Neuronal stem cell (in vitro differentiated cells): Measurements from ENCODE around the gene PDPK1.
"Not testable (repeated sequence)": the region's sequence is repeated elsewhere in the genome, so short reads cannot be mapped to it uniquely, and the experiment has no call there.

Experiments used
- DNase-seq: peaks from one replicate; pipeline ENCODE4 v3.0.0-alpha.2; 2013; ENCODE audit warnings: low spot score
- H2AFZ ChIP-seq: one replicate; pipeline ENCODE4 v1.6.1; 2013; ENCODE audit warnings: mild to moderate bottlenecking, low read length, inconsistent platforms
- H2AK5ac ChIP-seq: 2 replicates; pipeline ENCODE4 v1.6.1; 2013; ENCODE audit warnings: low read depth, mild to moderate bottlenecking, inconsistent platforms, low read length, moderate library complexity, mixed read lengths
- H2BK120ac ChIP-seq: 2 replicates; pipeline ENCODE4 v1.6.1; 2013; ENCODE audit warnings: low read depth, mild to moderate bottlenecking, inconsistent platforms, low read length, moderate library complexity, mixed read lengths
- H2BK12ac ChIP-seq: one replicate; pipeline ENCODE4 v1.6.1; 2013; ENCODE audit warnings: low read length, inconsistent platforms
- H2BK15ac ChIP-seq: 2 replicates; pipeline ENCODE4 v1.6.1; 2013; ENCODE audit warnings: mild to moderate bottlenecking, low read length, inconsistent platforms, mixed read lengths
- H2BK5ac ChIP-seq: one replicate; pipeline ENCODE4 v1.6.1; 2013; ENCODE audit warnings: inconsistent platforms, mild to moderate bottlenecking, low read length, moderate library complexity
- H3K14ac ChIP-seq: one replicate; pipeline ENCODE4 v1.6.1; 2013; ENCODE audit warnings: low read length, inconsistent platforms
- H3K18ac ChIP-seq: 2 replicates; pipeline ENCODE4 v1.6.1; 2013; ENCODE audit warnings: low read length, inconsistent platforms
- H3K23ac ChIP-seq: 2 replicates; pipeline ENCODE4 v1.6.1; 2013; ENCODE audit warnings: low read depth, mild to moderate bottlenecking, mixed read lengths, low read length, inconsistent platforms; ENCODE audit not compliant: poor library complexity
- H3K27ac ChIP-seq: replicated peaks from 3 replicates; pipeline ENCODE4 v1.5.1; 2013; ENCODE audit warnings: low read length, inconsistent platforms
- H3K27me3 ChIP-seq, 3 experiments: 2 replicates each; pipeline ENCODE4 v1.6.1; 2013; ENCODE audit warnings: low read length in 3 of 3, mild to moderate bottlenecking in 2 of 3, inconsistent platforms in 1 of 3, low read depth in 1 of 3, mixed read lengths in 1 of 3, moderate library complexity in 1 of 3; ENCODE audit not compliant: control insufficient read depth in 3 of 3, insufficient read depth in 3 of 3
- H3K36me3 ChIP-seq, 2 donors: replicated peaks in 1 of 2; 2 replicates each; pipeline ENCODE4 v1.6.1; 2013; ENCODE audit warnings: low read length in 2 of 2; ENCODE audit not compliant: control insufficient read depth in 2 of 2, insufficient read depth in 2 of 2
- H3K4ac ChIP-seq: 2 replicates; pipeline ENCODE4 v1.6.1; 2013; ENCODE audit warnings: inconsistent platforms, mild to moderate bottlenecking, low read length, moderate library complexity
- H3K4me1 ChIP-seq, 2 donors: 1 replicate in 1 of 2; 2 replicates in 1 of 2; pipeline ENCODE4 v1.6.1; 2013; ENCODE audit warnings: low read length in 2 of 2, low read depth in 1 of 2; ENCODE audit not compliant: control insufficient read depth in 2 of 2, insufficient read depth in 1 of 2
- H3K4me2 ChIP-seq: one replicate; pipeline ENCODE4 v1.6.1; 2013; ENCODE audit warnings: mild to moderate bottlenecking, low read length, inconsistent platforms; ENCODE audit not compliant: insufficient read depth, poor library complexity, severe bottlenecking
- H3K4me3 ChIP-seq, 2 donors: 2 replicates each; pipeline ENCODE4 v1.5.1; 2013; ENCODE audit warnings: low read length in 2 of 2, mild to moderate bottlenecking in 2 of 2, inconsistent platforms in 1 of 2, moderate library complexity in 1 of 2
- H3K79me1 ChIP-seq: one replicate; pipeline ENCODE4 v1.6.1; 2013; ENCODE audit warnings: low read depth, mild to moderate bottlenecking, inconsistent platforms, low read length, moderate library complexity
- H3K9ac ChIP-seq: one replicate; pipeline ENCODE4 v1.6.1; 2013; ENCODE audit warnings: mild to moderate bottlenecking, low read depth, low read length, inconsistent platforms; ENCODE audit not compliant: poor library complexity
- H3K9me3 ChIP-seq, 2 donors: replicated peaks in 1 of 2; 2 replicates each; pipeline versions ENCODE3 to v1.6.1; 2013; ENCODE audit warnings: low read length in 2 of 2, mild to moderate bottlenecking in 2 of 2, inconsistent platforms in 1 of 2, low read depth in 1 of 2, mixed read lengths in 1 of 2, moderate library complexity in 1 of 2; ENCODE audit not compliant: control insufficient read depth in 2 of 2, insufficient read depth in 1 of 2
- H4K8ac ChIP-seq: one replicate; pipeline ENCODE4 v1.6.1; 2013; ENCODE audit warnings: low read depth, mild to moderate bottlenecking, inconsistent platforms, low read length, moderate library complexity
- H4K91ac ChIP-seq: one replicate; pipeline ENCODE4 v1.6.1; 2013; ENCODE audit warnings: low read length, low read depth, mild to moderate bottlenecking, inconsistent platforms; ENCODE audit not compliant: poor library complexity
- WGBS, 2 donors: extraction: QIAGEN DNeasy Blood & Tissue Kit; methylation state at CpG; one replicate each; pipeline ENCODE4 v1.1.7; 2013; ENCODE audit warnings: missing lambda C conversion rate in 2 of 2, mixed read lengths in 1 of 2; ENCODE audit not compliant: insufficient read length in 2 of 2, insufficient replicate concordance in 1 of 2; ENCODE audit errors: extremely low coverage in 2 of 2; 5-methylcytosine and 5-hydroxymethylcytosine counted together

PDPK1 gene

DNA sequence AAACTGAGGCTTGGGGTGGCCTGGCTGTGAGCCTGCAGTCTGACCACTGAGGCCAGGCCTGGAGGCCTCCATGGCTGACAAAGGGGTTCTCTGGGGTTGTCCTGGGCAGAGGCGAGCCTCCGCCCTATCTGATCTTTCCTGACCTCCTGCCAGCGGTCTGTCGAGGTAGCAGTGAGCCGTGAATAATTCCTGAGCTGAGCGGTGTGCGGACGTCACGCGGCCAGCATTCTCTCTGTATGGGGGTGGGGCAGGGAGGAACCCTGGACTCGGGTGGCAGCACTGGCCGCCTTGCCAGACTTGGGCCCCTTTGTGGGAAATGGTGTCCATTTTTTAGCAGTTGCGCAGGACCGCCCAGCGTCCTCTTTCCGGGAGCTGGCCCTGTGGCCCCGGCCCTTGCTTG, 74.1 kb downstream of the PDPK1 start:
- WGBS, 2 donors, result no CpG with 5 or more reads among the region's 17 CpGs
- not testable (repeated sequence) for H2AK5ac ChIP-seq, H3K27me3 ChIP-seq, H3K9ac ChIP-seq, H2AFZ ChIP-seq, H4K91ac ChIP-seq, H3K23ac ChIP-seq, H3K14ac ChIP-seq, H2BK120ac ChIP-seq, H3K27ac ChIP-seq, H3K18ac ChIP-seq, H3K4me1 ChIP-seq, H2BK5ac ChIP-seq, H2BK15ac ChIP-seq, H4K8ac ChIP-seq, DNase-seq, H3K79me1 ChIP-seq, H3K9me3 ChIP-seq, H3K4me3 ChIP-seq, H2BK12ac ChIP-seq, H3K4me2 ChIP-seq, H3K4ac ChIP-seq
- peaks cover 13 to 24% of the 10 kb centered on the region in 2 donors for H3K36me3 ChIP-seq

DNA sequence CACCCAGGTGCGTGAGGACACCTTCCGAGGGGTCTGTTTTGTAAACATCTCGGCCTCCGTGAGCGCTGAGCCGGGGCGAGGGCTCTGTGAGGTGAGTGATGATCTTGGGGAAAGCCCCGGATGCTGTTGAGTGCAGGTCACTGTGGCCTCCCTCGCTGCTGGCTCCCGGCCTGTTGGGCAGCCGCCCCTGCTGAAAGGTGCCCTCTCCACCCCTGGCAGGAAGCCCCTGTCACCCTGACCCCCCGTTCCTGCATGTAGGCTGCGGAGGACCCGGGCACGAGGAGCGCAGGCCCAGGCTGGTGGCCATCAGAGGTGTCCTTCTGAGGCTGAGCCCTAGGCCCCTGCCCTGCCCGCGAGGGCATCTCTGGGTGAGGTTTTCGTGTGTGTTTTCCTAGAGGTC, 75.4 kb downstream of the PDPK1 start:
- not testable (repeated sequence) for H2AFZ ChIP-seq, H3K9ac ChIP-seq, H2AK5ac ChIP-seq, H2BK15ac ChIP-seq, H3K27me3 ChIP-seq, H3K4me3 ChIP-seq, H3K9me3 ChIP-seq, H2BK5ac ChIP-seq, H2BK120ac ChIP-seq, H3K18ac ChIP-seq, H2BK12ac ChIP-seq, H3K23ac ChIP-seq, H3K4ac ChIP-seq, H3K27ac ChIP-seq, H3K79me1 ChIP-seq, H4K8ac ChIP-seq, H3K4me1 ChIP-seq, H3K4me2 ChIP-seq, H3K14ac ChIP-seq, DNase-seq, H4K91ac ChIP-seq
- no CpG with 5 or more reads among the region's 19 CpGs for WGBS, 2 donors
- peaks cover 13 to 24% of the 10 kb centered on the region in 2 donors for H3K36me3 ChIP-seq

DNA sequence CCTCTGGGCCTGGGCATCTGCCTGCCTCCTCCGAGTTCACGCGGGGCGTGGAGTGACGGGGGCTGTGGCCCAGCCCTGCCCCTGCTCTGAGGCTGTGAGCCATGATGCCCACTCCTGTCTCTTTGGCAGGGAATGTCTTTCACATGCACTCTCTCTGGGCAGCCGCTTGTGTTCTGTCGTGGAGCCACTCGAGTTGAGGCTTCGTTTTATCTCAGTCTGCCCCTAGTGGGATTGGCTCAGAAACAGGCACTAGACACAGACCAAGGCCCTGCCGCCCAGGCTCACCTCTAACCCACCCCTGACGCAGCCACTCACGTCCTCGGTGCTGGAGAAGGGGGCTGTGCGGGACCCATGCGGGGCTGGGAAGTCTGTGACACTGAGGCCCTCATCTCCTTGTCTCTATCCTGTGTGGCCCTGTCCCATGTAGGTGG, 77.0 kb downstream of the PDPK1 start:
- Histone ChIP-seq H4K91ac (no peak overlapping the region), H4K8ac (no peak overlapping the region), H3K9me3 (no peaks in the 10 kb centered on the region), H3K4me3 (no peak overlapping the region), H2BK12ac (no peak overlapping the region), H2BK120ac (no peak overlapping the region), H3K27ac (no peak overlapping the region), H3K27me3 (no peaks in the 10 kb centered on the region), H3K79me1 (peaks cover 7% of the 10 kb centered on the region), H3K14ac (no peak overlapping the region), H2AK5ac (no peak overlapping the region), H3K36me3 (peaks cover 13 to 24% of the 10 kb centered on the region in 2 donors), H3K18ac (no peak overlapping the region), H3K4me1 (no peaks in the 10 kb centered on the region), H3K4me2 (no peak overlapping the region), H3K4ac (no peak overlapping the region), H2AFZ (no peak overlapping the region), H2BK5ac (no peak overlapping the region), H3K9ac (no peak overlapping the region), H2BK15ac (no peak overlapping the region), H3K23ac (no peak overlapping the region)
- no CpG with 5 or more reads among the region's 15 CpGs for WGBS, 2 donors
- DNase-seq, result no peak

DNA sequence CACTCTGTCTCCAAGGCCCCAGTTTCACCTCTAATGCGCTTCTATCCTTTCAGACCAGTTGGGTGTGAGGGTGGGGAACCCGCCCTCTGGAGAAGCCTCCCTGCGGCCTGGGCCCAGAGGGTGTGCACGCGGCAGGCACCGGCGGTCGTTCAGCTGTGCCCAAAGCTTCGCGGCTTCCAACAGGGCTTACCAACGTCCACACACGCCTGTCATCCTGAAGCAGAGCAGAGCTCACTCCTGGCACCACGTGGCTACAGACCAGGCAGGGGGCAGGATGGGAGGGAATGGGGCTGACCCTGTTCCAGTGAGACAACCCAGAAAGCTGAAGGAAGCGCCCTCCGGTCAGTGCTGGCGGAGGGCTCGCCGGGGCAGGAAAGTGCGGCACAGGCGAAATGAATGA, 81.1 kb downstream of the PDPK1 start:
- no CpG with 5 or more reads among the region's 20 CpGs for WGBS, 2 donors
- H3K18ac ChIP-seq, DNase-seq, H2AK5ac ChIP-seq, H3K23ac ChIP-seq, H3K4me1 ChIP-seq, H3K9ac ChIP-seq, H3K14ac ChIP-seq, H2BK15ac ChIP-seq, H3K4me2 ChIP-seq, H3K27me3 ChIP-seq, H2AFZ ChIP-seq, H3K9me3 ChIP-seq, H3K4ac ChIP-seq, H3K4me3 ChIP-seq, H2BK12ac ChIP-seq, H2BK120ac ChIP-seq, H4K8ac ChIP-seq, H3K79me1 ChIP-seq, H3K27ac ChIP-seq, H4K91ac ChIP-seq, H2BK5ac ChIP-seq, H3K36me3 ChIP-seq: not testable (repeated sequence)
